Ishikawa (cell line): ENCODE data around the gene MAP3K5.

Experiments
- CEBPB ChIP-seq: IDR thresholded peaks from 2 replicates; pipeline ENCODE4 v1.6.1; 2012
- CREB1 ChIP-seq: IDR thresholded peaks from 2 replicates; pipeline ENCODE4 v1.6.1; 2012; ENCODE audit warnings: low read depth
- EGR1 ChIP-seq: IDR thresholded peaks from 2 replicates; pipeline ENCODE4 v1.6.1; 2012
- EP300 ChIP-seq: IDR thresholded peaks from 2 replicates; pipeline ENCODE4 v1.6.1; 2012; ENCODE audit warnings: borderline replicate concordance
- FOXM1 ChIP-seq: IDR thresholded peaks from 2 replicates; pipeline ENCODE4 v1.6.1; 2012; ENCODE audit warnings: low read depth, borderline replicate concordance
- MAX ChIP-seq: IDR thresholded peaks from 2 replicates; pipeline ENCODE4 v1.6.1; 2012
- NFIC ChIP-seq: IDR thresholded peaks from 2 replicates; pipeline ENCODE4 v1.6.1; 2012
- RAD21 ChIP-seq: IDR thresholded peaks from 2 replicates; pipeline ENCODE4 v1.6.1; 2012; ENCODE audit warnings: low read depth
- REST ChIP-seq: IDR thresholded peaks from 2 replicates; pipeline ENCODE4 v1.6.1; 2012; ENCODE audit warnings: low read depth, mild to moderate bottlenecking
- TAF1 ChIP-seq: IDR thresholded peaks from 2 replicates; pipeline ENCODE4 v1.6.1; 2012; ENCODE audit warnings: low read depth, mild to moderate bottlenecking
- TCF12 ChIP-seq: IDR thresholded peaks from 2 replicates; pipeline ENCODE4 v1.6.1; 2012; ENCODE audit warnings: low read depth
- TEAD4 ChIP-seq: IDR thresholded peaks from 2 replicates; pipeline ENCODE4 v1.6.1; 2012
- USF1 ChIP-seq: IDR thresholded peaks from 2 replicates; pipeline ENCODE4 v1.6.1; 2012
- YY1 ChIP-seq: IDR thresholded peaks from 2 replicates; pipeline ENCODE4 v1.6.1; 2012; ENCODE audit warnings: low read depth
- ZBTB7A ChIP-seq: IDR thresholded peaks from 2 replicates; pipeline ENCODE4 v1.6.1; 2012; ENCODE audit warnings: low read depth

MAP3K5 gene

GRCh38 chr6:136753624-136754023 is 38.7 kb downstream of the MAP3K5 start:
- no peak for TF ChIP-seq TCF12
- TF ChIP-seq USF1: no peak
- no peak for TF ChIP-seq TAF1
- TF ChIP-seq CEBPB: no peak

DNA sequence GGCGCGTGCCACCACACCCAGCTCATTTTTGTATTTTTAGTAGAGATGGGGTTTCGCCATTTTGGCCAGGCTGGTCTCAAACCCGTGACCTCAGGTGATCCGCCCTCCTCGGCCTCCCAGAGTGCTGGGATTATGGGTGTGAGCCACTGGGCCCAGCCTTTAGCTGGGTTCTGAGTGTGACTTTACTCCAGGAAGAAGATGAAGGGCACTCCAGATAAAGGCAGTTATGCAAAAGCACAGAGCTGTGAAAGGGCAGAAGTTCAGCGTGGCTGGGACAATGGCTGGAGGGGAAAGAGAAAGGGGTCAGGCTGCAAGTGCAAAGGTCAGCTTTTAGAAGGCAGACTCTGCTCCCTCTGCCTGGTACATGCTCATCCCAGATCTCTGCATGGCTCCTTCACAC is 39.7 kb downstream of the MAP3K5 start:
- TF ChIP-seq USF1: no peak
- TF ChIP-seq CREB1: no peak
- TF ChIP-seq MAX: no peak
- no peak for TF ChIP-seq TAF1
- TF ChIP-seq ZBTB7A: no peak
- no peak for TF ChIP-seq EGR1
- TF ChIP-seq NFIC: no peak
- no peak for TF ChIP-seq TEAD4
- TF ChIP-seq FOXM1: no peak
- no peak for TF ChIP-seq CEBPB
- no peak for TF ChIP-seq YY1
- no peak for TF ChIP-seq EP300
- TF ChIP-seq TCF12: no peak
- no peak for TF ChIP-seq RAD21
- TF ChIP-seq REST: no peak

DNA sequence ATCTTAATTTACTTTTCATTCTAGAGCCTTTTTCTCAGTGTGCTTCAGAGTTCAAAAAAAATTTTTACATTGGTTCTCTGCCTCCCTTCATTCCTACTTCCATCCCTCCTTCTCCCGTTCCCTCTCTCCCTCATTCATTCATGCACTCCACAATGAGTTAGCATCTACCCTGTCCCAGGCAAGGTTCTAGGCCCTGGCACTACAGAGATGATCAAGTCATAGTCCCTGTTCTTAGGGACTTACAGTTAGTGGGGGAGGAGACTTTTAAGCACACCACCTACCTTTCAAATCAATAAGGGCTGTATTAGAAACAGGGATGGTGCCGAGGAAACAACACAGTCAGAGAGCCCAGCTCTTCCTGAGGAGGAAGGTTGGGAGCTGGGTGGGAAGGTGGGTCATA is 40.3 kb downstream of the MAP3K5 start:
- TF ChIP-seq MAX: no peak
- no peak for TF ChIP-seq ZBTB7A
- no peak for TF ChIP-seq YY1
- TF ChIP-seq TAF1: no peak
- no peak for TF ChIP-seq NFIC
- no peak for TF ChIP-seq TCF12
- no peak for TF ChIP-seq FOXM1
- TF ChIP-seq RAD21: no peak
- TF ChIP-seq CEBPB: no peak
- TF ChIP-seq USF1: no peak
- no peak for TF ChIP-seq EGR1
- TF ChIP-seq CREB1: no peak
- TF ChIP-seq TEAD4: no peak
- no peak for TF ChIP-seq EP300

- TF ChIP-seq USF1: no peak
- TF ChIP-seq TEAD4: no peak
- no peak for TF ChIP-seq CEBPB
- TF ChIP-seq EGR1: no peak
- TF ChIP-seq YY1: no peak
Observed at GRCh38 chr6:136751522-136751956, 40.7 kb downstream of the MAP3K5 start.

DNA sequence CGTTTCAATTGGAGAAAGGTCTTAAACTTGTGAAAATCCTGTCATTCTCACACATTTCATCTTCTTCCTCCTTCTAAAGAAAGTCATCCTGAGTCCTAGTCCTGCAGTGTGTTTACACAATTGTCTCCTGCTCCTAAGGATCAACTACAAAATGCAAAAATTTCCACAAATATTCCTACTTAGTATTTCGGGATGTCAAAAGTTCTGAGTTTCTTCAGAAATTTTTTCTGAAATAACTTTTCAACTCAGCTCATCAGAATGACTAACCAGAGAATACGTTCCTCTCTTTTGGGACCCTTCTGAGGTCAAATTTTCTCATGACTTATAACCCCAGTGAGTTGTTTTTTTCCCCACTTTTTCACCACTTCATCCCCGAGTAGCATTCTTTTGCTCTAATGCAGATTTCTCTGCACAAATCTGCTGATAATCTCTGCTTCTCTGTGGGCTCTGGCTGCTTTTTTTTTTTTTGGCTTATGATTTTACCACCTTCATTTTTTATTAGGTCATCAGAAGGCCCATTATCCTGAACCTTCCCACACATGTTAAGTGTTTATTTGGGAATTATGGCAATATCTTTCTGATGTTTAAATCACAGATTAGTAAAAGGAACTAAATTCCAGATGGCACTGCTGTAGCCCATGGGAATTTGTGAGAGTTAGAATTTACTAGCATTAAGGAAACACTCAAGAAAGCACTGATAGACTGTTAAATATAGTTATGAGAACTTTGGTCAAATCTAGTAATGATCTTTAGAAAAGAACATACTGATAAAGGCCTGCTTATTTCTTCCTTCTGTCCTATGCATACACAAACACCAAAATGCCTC is 41.4 kb downstream of the MAP3K5 start:
- no peak for TF ChIP-seq EGR1
- no peak for TF ChIP-seq ZBTB7A
- TF ChIP-seq NFIC: no peak
- TF ChIP-seq RAD21: no peak
- TF ChIP-seq FOXM1: no peak
- no peak for TF ChIP-seq TEAD4
- TF ChIP-seq TCF12: no peak
- TF ChIP-seq CEBPB: no peak
- no peak for TF ChIP-seq USF1
- TF ChIP-seq MAX: no peak
- TF ChIP-seq TAF1: no peak
- TF ChIP-seq EP300: no peak
- TF ChIP-seq CREB1: no peak
- TF ChIP-seq REST: no peak
- no peak for TF ChIP-seq YY1
